Uterus (tissue), 4 donors: Measurements from ENCODE around the gene FLNB. TPM values are rescaled to one million over a fixed set of nuclear protein-coding genes. Genes with fewer than 3 reads are reported as not detected.
A peak's percentile ranks its signal among the peaks of the same experiment; 100 is the strongest.

Source experiments
- DNase-seq, 2 donors: peaks; one replicate each; pipeline ENCODE4 v3.0.0-alpha.2; 2019 to 2020
- H3K27ac ChIP-seq, 2 donors: fragments of 200-600 bp; sonication (generic); 1 replicate in 1 of 2; 2 replicates in 1 of 2; pipeline ENCODE4 v1.5.1; 2016 to 2018
- H3K27me3 ChIP-seq, 2 donors: fragments of 200-600 bp; sonication (generic); one replicate each; pipeline ENCODE4 v1.5.1; 2018 to 2019; ENCODE audit warnings: control low read depth in 1 of 2
- H3K36me3 ChIP-seq, 2 donors: fragments of 200-600 bp; sonication (generic); one replicate each; pipeline ENCODE4 v1.5.1; 2019; ENCODE audit warnings: control low read depth in 1 of 2
- H3K4me1 ChIP-seq, 2 donors: fragments of 200-600 bp; sonication (generic); one replicate each; pipeline ENCODE4 v1.5.1; 2018 to 2019; ENCODE audit warnings: control low read depth in 1 of 2
- H3K4me3 ChIP-seq, 2 donors: fragments of 200-600 bp; sonication (generic); 1 replicate in 1 of 2; 2 replicates in 1 of 2; pipeline ENCODE4 v1.5.1; 2018 to 2019; ENCODE audit warnings: mild to moderate bottlenecking in 1 of 2
- H3K9me3 ChIP-seq, 2 donors: fragments of 200-600 bp; sonication (generic); one replicate each; pipeline ENCODE4 v1.5.1; 2019; ENCODE audit warnings: control low read depth in 1 of 2
- CTCF ChIP-seq, 4 experiments: fragments of 200-600 bp in 2 of 4; fragments of 450-650 bp in 2 of 4; sonication (generic) in 2 of 4; IDR thresholded peaks; one replicate each; pipeline ENCODE4 v1.5.1; 2016 to 2019; ENCODE audit warnings: antibody characterized with exemption in 4 of 4, mild to moderate bottlenecking in 2 of 4, moderate library complexity in 1 of 4
- POLR2A ChIP-seq, 2 donors: fragments of 450-650 bp; IDR thresholded peaks; one replicate each; pipeline ENCODE4 v1.6.1; 2016; ENCODE audit warnings: antibody characterized with exemption in 2 of 2, mild to moderate bottlenecking in 1 of 2, moderate library complexity in 1 of 2
- intact Hi-C: fragments of 100-400 bp; cut with DNase I; formaldehyde crosslinking; loops from one replicate; pipeline ENCODE4 v1.15.1; 2023; ENCODE audit warnings: low total_unique reads
- total RNA-seq, 4 donors: library from RNA; depleted of rRNA in 3 of 4; stranded (reverse); fragments of >200 nt in 3 of 4; gene quantifications; one replicate each; pipeline versions ENCODE4 v1.1.0 to v1.2.4, GENCODE V29; 2014 to 2023
- donor health status: DM: yes; HTN: yes; CAD: no.

FLNB gene
- total RNA-seq, 4 donors from 2014 or later: 52.4 to 283 (median 148) TPM

- intact Hi-C loops: no loop called here
- H3K4me1 ChIP-seq: peaks cover 0 to 5% of the 10 kb centered on the region in 2 donors
- TF ChIP-seq POLR2A (IDR thresholded peaks at IDR 0.05) (no peak), CTCF (IDR thresholded peaks at IDR 0.05) (peak; percentile 61 to 73 (median 67))
- H3K9me3 ChIP-seq: no peaks in the 10 kb centered on the region
- H3K36me3 ChIP-seq: no peaks in the 10 kb centered on the region
- DNase-seq: peak; percentile 44 to 58
- H3K4me3 ChIP-seq: no peak overlapping the region
- H3K27ac ChIP-seq: peak overlapping the region in 1 of 2 donors; percentile 18
- no peaks in the 10 kb centered on the region for H3K27me3 ChIP-seq
Observed at GRCh38 chr3:58217209-58217811, 209.1 kb downstream of the FLNB start.

GRCh38 chr3:58218904-58219303 is 210.7 kb downstream of the FLNB start:
- intact Hi-C loops: no loop called here
- TF ChIP-seq POLR2A (IDR thresholded peaks at IDR 0.05): no peak
- no peak for TF ChIP-seq CTCF (IDR thresholded peaks at IDR 0.05)
- DNase-seq: no peak
- peaks cover 0 to 5% of the 10 kb centered on the region in 2 donors for H3K4me1 ChIP-seq
- H3K4me3 ChIP-seq: no peak overlapping the region
- H3K9me3 ChIP-seq: no peaks in the 10 kb centered on the region
- no peaks in the 10 kb centered on the region for H3K27me3 ChIP-seq
- H3K36me3 ChIP-seq: no peaks in the 10 kb centered on the region
- H3K27ac ChIP-seq: no peak overlapping the region

Other genes with a start within 250 kb of the FLNB start
- 1 to 10 TPM in 3 of 4 donors, under 1 TPM in 1; 0.77 to 3.2 (median 2.4) TPM for gene DNASE1L3, start 202.6 kb downstream of the FLNB start, total RNA-seq
- 10 to 100 TPM in 3 of 4 donors, 1 to 10 TPM in 1; 6.7 to 20.6 (median 15.8) TPM for gene ABHD6, start 229.4 kb downstream of the FLNB start, total RNA-seq